Calu3 (cell line): ENCODE results near the gene XG. TPM values are rescaled to one million over a fixed set of nuclear protein-coding genes. Genes with fewer than 3 reads are reported as not detected.

Experiments
- BruUV-seq: library from RNA; stranded (reverse); fragments of 400-500 nt; replicated peaks from 2 replicates; lab custom pipeline; 2021; lab: Mats Ljungman, UMichigan
- CTCF ChIA-PET: fragments of 300-600 bp; sonication (Branson Sonifier 250); formaldehyde crosslinking; loops from one replicate; lab custom pipeline; 2022; ENCODE audit warnings: antibody characterized with exemption; lab: Charles Lee
- DNase-seq: peaks from one replicate; pipeline ENCODE4 v3.0.0; 2022
- H3K27ac Mint-ChIP-seq: one replicate; pipeline ENCODE4 v1.8.0; 2022; ENCODE audit warnings: mixed read lengths; ENCODE audit not compliant: unreplicated experiment
- H3K27me3 Mint-ChIP-seq: one replicate; pipeline ENCODE4 v1.8.0; 2022; ENCODE audit warnings: mixed read lengths; ENCODE audit not compliant: unreplicated experiment
- H3K36me3 Mint-ChIP-seq: one replicate; pipeline ENCODE4 v1.8.0; 2022; ENCODE audit warnings: mild to moderate bottlenecking, moderate library complexity, mixed read lengths; ENCODE audit not compliant: insufficient read depth, unreplicated experiment
- H3K4me1 Mint-ChIP-seq: one replicate; pipeline ENCODE4 v1.8.0; 2022; ENCODE audit warnings: mild to moderate bottlenecking, low read depth, mixed read lengths; ENCODE audit not compliant: unreplicated experiment
- H3K4me3 Mint-ChIP-seq: one replicate; pipeline ENCODE4 v1.8.0; 2022; ENCODE audit warnings: mild to moderate bottlenecking, low read depth, moderate library complexity, mixed read lengths; ENCODE audit not compliant: unreplicated experiment
- H3K9me3 Mint-ChIP-seq: one replicate; pipeline ENCODE4 v1.8.0; 2022; ENCODE audit warnings: low read depth, mixed read lengths; ENCODE audit not compliant: unreplicated experiment
- CTCF ChIP-seq: fragments of 200-600 bp; IDR thresholded peaks from one replicate; pipeline ENCODE4 v1.8.0; 2022; ENCODE audit warnings: antibody characterized with exemption; ENCODE audit not compliant: unreplicated experiment
- intact Hi-C: fragments of 100-400 bp; cut with micrococcal nuclease; formaldehyde crosslinking; loops from one replicate; pipeline ENCODE4 v1.10.0; 2022; ENCODE audit not compliant: unreplicated experiment
- total RNA-seq: library from RNA; stranded (reverse); gene quantifications from 2 replicates; pipeline ENCODE4 v1.2.3, GENCODE V29; 2022

Gene XG
- total RNA-seq, 1 experiment from 2014 or later: not detected

- no peak for DNase-seq
- H3K27ac Mint-ChIP-seq: no peak overlapping the region
- intact Hi-C loops: no loop called here
- no peaks in the 10 kb centered on the region for H3K4me1 Mint-ChIP-seq
- CTCF ChIA-PET: no interaction called here
- H3K27me3 Mint-ChIP-seq: peaks cover 27% of the 10 kb centered on the region
- no TSS peak for BruUV-seq
- H3K4me3 Mint-ChIP-seq: no peak overlapping the region
- no peaks in the 10 kb centered on the region for H3K36me3 Mint-ChIP-seq
- no peak for TF ChIP-seq CTCF
- H3K9me3 Mint-ChIP-seq: no peaks in the 10 kb centered on the region
Observed at GRCh38 chrX:2782778-2783177, 30.9 kb downstream of the XG start.

GRCh38 chrX:2784026-2784425, 32.2 kb downstream of the XG start:
- intact Hi-C loops: no loop called here
- CTCF ChIA-PET: no interaction called here
- no peak overlapping the region for H3K27ac Mint-ChIP-seq
- peaks cover 37% of the 10 kb centered on the region for H3K27me3 Mint-ChIP-seq
- H3K9me3 Mint-ChIP-seq: no peaks in the 10 kb centered on the region
- DNase-seq: no peak
- BruUV-seq: no TSS peak
- H3K36me3 Mint-ChIP-seq: no peaks in the 10 kb centered on the region
- no peaks in the 10 kb centered on the region for H3K4me1 Mint-ChIP-seq
- TF ChIP-seq CTCF: no peak
- H3K4me3 Mint-ChIP-seq: no peak overlapping the region

GRCh38 chrX:2785538-2785937, 33.7 kb downstream of the XG start:
- no peak for DNase-seq
- no TSS peak for BruUV-seq

GRCh38 chrX:2788980-2789379, 37.1 kb downstream of the XG start:
- CTCF ChIA-PET: no interaction called here
- no peaks in the 10 kb centered on the region for H3K36me3 Mint-ChIP-seq
- H3K9me3 Mint-ChIP-seq: no peaks in the 10 kb centered on the region
- intact Hi-C loops: no loop called here
- no TSS peak for BruUV-seq
- H3K4me1 Mint-ChIP-seq: no peaks in the 10 kb centered on the region
- no peak for DNase-seq
- no peak overlapping the region for H3K4me3 Mint-ChIP-seq
- H3K27me3 Mint-ChIP-seq: peaks cover 45% of the 10 kb centered on the region
- no peak for TF ChIP-seq CTCF
- no peak overlapping the region for H3K27ac Mint-ChIP-seq

More at GRCh38 chrX:2785538-2785937, 33.7 kb downstream of the XG start:
- H3K4me1 Mint-ChIP-seq: no peaks in the 10 kb centered on the region
- CTCF ChIA-PET: no interaction called here
- no peaks in the 10 kb centered on the region for H3K9me3 Mint-ChIP-seq
- H3K27ac Mint-ChIP-seq: no peak overlapping the region
- intact Hi-C loops: no loop called here
- no peak for TF ChIP-seq CTCF
- no peaks in the 10 kb centered on the region for H3K36me3 Mint-ChIP-seq
- H3K4me3 Mint-ChIP-seq: no peak overlapping the region
- H3K27me3 Mint-ChIP-seq: peaks cover 37% of the 10 kb centered on the region
